ENCODE measurements around the gene C22orf23.

C22orf23 gene

DNA sequence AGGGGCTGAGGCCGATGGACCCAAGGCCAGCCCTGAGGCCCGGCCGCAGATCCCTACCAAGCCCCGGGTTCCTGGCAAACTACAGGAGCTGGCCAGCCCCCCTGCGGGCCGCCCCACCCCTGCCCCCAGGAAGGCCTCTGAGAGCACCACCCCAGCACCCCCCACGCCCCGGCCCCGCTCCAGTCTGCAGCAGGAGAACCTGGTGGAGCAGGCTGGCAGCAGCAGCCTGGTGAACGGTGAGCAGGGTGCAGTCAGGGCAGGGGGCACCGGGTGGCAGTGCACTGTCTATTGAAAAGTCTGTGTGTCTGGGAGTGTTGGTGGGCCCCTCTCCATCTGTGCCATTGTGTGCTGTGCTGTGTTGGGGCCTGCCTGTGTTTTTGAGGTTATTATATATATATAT lies 31.2 kb downstream of the C22orf23 start:
- DNase-seq = no peak

DNA sequence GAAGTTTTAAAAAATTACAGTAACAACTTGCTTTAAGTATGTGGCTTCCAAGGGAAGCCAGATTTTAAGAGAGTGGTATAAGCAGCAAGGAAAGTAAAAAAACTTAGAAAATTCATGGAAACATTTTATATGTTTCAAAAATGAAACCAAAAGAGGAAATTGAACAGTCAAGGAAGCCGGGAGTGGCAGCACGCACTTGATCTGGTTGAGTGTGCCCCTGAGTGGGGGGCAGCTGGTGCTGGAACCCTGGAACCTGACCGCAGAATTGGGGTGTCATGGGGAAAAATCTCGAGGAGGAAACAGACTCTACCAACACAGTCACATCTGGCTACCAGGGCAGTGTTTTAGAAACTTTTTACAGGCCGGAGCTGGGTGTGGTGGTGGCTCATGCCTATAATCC lies 33.3 kb downstream of the C22orf23 start:
- DNase-seq = no peak

DNA sequence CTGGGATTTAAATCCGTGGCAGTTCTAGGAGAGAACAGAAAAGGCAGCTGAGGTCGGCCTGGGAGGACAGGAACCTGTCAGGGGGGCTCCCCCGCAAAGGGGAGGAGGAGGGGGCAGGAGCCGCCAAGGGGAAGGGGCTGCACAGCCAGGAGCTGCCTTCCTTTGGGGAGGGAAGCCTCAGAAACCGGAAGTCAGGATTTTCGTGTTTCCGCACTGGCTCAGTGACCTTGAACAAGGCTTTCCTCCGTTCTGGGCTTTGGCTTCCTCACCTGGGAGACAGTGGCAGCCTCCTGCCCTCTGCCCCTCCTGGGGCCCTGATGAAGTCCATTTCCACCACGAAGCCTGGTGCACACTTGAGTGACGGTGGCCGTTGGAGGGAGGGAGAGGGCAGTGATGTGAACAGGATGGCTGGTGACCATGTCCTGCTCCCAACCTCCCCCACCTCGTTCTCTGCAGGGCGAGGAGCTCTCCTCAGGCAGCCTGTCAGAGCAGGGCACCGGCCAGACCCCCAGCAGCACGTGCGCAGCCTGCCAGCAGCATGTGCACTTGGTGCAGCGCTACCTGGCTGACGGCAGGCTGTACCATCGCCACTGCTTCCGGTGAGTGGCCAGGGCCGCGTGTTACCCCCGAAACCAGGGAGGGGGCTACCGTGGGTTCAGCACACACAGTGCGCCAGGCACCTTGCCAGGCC lies 34.7 kb downstream of the C22orf23 start:
- no peak for DNase-seq

DNA sequence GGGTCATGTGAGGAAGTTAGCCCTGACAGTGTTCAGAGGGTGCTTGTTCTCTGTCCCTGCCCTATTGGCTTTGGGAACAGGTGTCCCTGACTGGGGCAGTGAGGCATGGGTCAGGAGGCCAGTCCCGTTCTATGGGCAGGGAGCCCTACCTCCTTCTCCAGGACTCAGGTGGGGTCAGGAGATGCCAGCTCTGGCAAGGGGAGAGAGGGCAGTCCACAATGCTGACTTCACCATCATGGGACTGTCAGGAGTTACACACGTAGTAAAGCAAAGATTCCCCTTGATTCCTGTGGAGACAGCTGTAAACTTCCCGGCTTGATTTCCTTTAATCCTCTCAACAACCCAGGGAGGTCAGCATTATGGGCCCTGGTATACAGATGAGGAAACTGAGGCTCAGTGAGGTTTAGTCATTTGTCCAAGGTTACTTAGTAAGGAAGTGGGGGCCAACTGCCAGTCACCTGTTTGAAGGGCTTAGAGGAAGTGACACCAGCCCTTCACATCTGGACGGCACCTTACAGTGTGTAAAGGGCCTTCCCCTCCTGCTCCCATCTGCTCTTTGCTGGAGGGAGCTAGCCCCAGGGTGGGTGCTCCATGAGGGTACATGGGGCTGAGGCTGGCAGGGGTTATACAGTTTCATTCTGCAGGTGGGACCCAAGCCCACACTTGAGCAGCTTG lies 35.4 kb downstream of the C22orf23 start:
- DNase-seq = no peak

DNA sequence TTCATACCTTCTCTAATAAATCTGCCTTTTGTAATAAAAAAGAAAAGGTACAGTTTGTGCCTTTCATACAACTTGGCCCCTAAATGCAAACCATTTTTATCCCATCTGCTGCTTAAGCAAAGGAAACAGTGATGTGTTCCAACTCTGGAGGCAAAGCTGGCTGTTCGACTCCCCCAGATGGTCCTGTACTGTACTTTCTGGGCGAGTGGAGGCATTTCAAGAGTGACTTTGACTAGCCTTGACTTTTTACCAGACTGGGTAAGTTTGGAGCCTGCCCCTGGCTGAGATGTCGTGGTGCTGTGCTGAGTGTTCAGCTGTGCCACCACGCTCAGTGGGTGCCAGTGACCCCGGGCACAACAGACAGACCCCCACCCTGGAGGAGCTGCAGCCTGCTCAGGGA lies 37.1 kb downstream of the C22orf23 start:
- no peak for DNase-seq

DNA sequence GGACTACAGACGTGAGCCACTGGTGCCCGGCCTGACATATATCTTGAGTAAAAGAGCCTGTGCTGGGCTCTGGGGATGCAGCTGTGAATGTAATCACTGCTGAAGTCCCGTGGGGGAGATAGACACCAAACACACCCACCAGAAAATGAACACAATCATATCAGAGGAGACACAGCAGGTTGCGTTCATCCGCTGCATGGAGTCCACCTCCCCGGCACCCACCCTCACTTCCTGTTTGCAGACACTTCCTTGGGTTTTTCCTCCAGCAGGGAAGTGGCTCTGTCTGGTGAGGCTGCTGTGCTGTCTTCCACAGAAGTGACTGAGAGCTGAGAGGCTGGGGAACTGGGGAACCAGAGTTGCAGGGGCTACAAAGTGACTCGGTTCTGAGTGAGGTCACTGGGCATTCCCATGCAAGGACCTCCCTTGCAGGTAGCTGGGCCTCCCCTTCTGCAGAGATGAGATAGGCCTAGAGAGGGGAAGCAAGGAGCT lies 40.1 kb downstream of the C22orf23 start:
- no peak for DNase-seq

DNA sequence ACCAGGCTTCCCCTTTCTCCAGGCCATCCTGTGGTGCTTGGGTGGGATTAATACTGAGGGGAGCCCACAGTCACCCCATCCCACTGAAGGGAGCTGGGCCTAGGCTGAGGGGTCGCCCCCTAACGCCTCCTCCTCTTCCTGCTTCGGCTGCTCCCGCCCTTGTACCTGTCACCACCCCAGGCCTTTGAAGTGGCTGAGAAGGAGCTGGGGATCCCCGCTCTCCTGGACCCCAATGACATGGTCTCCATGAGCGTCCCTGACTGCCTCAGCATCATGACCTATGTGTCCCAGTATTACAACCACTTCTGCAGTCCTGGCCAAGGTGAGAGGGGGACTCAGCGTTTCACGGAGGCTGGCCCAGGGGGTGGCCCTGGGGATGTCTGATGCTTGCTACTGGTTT lies 41.2 kb downstream of the C22orf23 start:
- DNase-seq = no peak

DNA sequence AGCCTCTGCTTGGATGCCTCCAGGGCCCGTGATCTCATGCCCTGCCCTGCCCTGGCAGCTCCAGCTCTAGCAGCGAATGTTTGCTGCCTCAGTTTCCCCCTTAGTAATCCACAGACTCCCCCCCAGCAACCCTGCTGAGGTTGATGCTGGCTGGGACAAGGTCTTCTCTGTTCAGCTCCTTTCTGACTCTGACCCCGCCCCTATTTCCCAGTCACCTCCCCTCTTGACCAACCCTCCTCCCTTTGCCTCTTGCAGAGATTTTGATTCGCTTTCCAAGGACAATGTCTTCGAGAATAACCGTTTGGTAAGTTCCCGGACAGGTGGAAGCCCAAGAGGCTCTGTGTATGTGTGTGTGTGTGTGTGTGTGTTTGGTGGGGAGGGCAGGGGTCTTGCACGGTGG lies 41.7 kb downstream of the C22orf23 start:
- no peak for DNase-seq

DNA sequence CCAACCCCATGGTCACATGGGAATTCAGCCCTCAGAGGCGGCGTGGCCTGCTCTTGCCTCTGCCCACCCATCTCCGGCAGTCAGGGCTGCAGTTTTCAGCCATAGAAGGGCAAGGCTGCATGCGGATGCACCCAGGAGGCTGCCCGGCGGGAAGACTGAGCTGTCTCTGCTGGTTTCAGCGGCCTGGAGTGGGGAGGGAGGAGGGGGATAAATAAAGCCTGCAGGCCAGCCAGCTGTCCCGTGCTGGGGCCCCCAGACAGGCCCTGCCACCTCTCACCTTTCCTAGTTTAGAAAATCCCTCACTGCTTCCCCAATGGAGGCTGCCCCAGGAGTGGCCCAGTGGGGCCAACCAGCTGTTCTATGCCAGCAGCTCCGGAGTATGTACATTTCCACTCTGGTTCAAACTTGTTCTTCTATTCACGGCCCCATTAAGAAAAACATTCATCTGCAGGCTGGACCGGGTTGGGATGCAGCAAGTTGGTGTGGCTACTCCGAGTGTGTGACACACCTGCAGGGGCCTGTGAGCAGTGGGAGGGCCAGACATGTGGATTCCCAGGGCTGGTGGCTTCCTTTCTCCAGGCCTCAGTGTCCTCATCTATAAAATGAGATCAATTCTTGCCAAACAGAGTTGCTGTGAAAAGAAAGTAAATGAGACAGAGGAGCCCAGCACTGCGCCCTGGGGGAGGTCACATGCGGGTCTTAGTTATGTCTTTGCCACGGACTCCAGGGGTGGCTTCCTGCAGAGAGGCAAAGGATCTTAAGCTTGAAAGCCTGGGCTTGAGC lies 42.3 kb downstream of the C22orf23 start:
- DNase-seq = no peak

DNA sequence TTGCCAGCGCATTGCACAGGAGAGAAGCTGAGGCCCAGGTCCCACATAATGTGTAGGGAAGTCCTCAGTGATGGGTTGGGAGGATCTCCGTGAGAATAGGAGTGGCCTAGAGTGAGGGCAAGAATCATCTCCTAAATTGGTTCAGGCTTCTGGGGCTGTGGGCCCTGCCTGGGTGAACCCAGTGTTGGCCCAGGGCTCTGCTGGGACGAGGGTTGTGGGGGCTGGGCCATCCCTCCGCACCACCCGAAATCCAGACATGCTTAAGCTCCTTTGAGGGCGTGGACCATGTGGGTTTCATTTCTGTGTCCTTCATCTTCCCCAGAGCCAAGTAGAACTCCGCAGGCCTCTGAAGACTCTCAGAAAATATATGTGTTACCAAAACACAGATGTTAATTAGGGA lies 43.6 kb downstream of the C22orf23 start:
- no peak for DNase-seq

DNA sequence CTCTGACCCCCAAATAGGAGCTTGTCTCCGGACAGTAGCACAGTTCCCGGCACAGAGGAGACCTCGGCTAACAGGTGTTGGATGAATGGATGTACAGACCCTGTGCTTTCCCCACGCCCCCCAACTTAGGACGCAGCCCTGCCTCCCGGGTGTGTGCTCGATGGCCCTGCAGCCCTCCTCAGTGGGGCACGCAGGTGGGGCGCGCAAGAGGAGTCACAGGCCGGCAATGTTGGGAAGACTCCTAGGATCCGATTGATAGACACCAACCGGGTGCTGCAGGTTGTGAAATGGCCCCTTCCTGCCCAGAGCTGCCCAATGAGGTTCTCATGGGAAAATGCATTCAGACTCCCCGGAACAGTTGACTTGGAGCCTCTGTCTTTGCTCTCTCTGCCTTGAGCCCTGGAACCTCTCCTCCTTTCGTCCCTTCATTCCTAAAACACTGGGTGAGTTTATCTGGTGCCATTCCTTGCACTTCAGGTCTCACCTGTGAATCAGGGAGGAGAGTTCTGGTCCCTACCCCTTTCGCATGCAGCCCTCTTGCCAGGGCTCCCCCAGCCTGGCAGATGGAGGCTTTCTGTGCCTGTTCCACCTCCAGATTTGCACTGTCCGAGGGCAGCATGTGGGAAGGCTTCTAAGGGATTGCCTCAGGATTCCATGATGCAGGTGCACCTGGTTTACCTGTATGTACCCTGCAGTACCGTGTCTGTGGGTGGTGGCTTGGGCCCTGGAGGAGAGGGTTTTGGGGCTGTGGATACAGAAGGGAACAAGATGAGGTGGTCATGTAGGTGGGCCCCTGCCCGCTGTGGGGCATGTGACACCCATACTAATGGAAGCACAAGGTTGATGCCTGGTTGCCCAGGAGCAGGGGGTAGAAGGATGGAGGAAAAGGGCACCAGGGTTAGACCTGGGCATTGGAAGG lies 46.1 kb downstream of the C22orf23 start:
- no peak for DNase-seq

DNA sequence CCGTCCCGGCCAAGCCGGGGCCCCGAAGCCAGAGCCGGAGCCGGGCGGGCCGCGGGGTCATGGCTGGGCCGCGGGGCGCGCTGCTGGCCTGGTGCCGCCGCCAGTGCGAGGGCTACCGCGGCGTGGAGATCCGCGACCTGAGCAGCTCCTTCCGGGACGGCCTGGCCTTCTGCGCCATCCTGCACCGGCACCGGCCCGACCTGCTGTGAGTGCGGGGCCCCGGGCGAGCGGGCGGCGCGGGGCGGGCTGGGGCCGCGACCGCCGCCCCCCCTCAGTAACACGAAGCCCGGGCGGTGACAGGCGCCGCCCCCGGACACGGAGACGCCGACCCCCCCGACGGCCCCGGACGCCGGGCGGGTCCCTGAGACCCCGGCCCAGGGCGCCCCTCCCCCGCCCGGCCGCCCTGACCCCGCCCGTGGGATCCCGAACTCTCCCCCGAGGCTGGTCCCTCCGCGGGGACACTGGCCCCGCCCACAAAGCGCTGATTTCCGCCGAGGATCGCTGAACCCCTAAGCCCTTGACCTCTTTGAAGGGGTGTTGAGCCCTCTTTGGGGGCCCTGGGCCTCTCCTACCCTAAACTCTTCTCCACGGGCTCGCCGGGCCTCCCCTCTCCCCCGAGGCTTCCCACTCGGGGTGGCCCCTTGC lies 46.9 kb downstream of the C22orf23 start:
- no peak for DNase-seq

DNA sequence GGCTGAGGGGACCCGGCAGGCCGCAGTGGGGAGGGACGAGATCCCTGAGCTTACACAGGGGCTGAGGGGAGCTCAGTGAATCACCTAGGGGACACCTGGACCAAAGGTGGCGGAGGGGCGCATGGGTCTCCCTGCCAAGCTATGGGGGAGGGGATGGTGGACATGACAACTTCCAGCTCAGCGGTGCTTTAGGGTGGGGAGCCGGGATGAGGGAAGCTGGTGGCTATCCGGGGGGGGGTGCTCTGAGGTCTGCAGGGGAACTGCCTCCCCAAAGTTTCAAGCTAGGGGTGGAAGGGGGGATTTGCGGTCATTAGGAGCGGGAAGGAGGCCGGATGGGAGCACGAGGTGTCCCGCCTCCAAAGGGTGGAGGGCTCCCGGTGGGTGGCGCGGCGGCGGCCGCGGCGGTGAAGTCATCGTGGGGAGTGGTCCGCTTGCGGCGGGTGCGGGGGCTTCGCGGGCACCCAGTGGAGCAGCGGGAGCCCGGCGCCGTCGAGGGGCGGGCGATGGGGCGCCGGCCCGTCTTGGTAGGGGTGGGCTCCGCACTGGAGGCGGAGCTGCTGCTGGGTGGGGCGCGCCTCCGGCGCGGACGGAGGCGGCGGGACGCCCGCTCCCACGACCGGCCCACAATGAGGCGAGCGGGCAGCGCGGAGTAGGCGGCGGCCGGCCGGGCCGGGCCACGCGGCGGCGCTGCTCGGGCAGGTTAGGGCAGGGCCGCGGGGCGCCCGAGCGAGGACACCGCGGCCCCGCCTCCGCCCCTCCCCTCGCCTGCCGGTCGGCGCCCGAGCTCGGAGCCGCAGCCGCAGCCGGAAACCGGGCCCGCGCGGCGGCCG lies 47.7 kb downstream of the C22orf23 start, which contains the start of gene MICALL1:
Gene MICALL1 (plus strand): TSS at position 764 of the 830 bp plus-strand sequence. CDS start 126 bp downstream, outside the sequence.
- DNase-seq = no peak

DNA sequence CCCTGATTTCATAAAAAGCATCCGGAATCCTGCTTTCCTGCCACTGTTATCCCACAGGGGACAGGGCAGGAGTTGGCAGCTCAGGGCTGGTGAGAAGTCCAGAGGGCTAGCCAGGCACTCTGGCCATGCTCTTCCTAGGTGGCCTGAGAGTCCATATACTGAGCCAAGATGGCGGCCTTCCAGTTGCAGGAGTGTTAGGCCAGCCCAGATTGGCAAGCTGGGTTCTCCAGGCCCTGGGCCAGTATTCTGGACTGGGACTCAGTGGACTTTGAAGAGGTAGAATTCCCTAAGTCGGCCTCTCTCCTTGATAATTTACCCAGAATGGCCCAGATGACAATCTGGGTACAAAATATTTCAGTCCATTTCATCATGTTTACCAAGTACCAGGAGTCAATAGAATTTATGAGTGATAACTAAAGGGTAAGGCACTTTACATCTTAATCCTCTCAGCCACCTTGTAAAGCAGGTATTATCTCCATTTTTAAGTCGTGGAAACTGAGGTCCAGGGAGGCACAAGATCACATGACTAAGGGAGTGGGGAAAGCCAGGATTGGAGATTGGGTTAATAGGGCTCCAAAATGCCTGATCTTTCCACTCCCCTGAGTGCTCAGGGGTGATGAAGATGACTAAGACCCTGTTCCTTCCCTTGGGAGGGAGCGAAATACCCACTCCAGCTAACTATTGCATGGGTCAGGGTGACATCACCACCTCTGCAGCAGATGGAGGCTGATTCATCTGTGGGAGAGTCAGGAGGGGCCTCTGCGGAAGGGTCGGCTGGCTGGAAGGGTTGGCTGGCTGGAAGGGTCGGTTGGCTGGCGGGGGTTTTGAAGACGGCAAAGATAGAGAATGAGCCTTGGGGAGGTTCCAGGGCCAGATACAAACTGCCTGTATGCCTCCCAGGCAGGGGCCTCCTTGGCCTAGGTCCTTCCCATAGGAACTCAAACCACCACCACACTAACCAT lies 48.5 kb downstream of the C22orf23 start:
- no peak for DNase-seq

DNA sequence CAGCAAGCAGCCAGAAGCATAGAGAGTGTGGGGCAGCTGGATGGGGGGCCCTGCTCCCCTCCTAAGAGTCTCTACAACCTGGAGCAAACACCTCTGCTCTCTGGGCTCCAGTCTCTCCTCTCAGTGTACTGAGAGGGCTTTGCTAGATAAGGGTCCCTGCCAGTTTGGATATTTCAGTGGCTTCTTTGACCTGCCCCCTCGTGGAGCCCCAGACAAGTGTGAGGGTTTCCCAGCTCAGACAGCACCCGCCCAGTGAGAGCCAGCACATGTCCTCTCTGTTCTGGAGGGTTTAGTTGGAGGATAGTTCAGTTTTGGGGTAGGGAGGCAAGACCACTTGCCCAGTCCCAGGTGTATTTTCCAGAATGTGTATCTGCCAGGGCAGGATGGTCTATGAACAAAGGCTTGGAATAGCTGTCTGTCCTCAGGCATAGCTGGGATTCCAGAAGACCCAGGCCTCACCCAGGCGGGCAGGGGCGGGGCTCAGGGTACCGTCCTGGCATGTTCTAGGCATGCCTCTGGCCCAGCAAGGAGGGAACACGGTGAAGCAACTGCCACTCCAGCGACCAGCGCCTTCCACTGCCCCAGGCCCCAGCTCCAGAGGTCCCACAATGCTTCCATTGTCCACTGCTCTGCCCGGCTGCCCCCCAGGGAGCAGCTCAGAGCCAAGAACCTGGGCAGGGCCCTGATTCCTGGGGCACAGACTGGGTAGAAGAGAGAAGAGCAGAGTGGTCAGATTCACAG lies 54.8 kb downstream of the C22orf23 start:
- no peak for DNase-seq

DNA sequence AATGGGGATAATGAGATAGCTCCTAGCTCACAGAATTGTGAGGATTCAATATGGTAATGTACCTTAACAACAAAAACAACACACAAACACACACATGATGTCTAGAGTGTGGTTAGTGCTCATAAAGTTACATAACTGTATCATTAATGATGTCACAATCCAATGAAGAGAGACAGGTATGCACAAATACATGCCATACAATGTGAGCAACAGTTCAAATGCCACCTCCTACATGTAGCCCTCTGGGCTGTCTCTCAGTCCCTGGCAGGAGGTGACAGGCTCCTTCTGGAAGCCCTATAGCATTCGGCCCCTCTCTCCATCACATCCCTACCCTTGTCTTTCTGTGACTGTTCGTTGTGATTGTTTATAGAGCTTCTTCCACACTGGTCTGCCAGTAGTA lies 55.6 kb downstream of the C22orf23 start:
- no peak for DNase-seq

DNA sequence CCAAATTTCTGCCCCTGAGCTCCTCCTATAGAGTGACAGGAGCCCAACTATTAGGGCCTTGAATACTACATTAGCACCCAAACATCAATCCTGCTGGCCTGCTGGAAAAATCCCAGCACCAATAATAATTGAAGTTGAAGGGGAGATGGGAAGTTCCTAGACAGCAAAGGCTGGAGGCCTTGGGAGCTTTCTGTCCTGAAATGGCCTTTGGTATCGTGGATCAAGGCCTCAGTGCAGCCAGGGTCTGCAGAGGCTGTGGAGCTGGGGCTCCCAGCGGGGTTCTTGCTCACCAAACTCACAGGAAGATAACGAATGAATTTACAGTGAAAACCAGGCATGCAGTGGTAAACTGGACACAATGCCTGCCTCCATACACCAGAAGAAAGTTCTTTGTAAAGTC lies 56.5 kb downstream of the C22orf23 start:
- DNase-seq = no peak

DNA sequence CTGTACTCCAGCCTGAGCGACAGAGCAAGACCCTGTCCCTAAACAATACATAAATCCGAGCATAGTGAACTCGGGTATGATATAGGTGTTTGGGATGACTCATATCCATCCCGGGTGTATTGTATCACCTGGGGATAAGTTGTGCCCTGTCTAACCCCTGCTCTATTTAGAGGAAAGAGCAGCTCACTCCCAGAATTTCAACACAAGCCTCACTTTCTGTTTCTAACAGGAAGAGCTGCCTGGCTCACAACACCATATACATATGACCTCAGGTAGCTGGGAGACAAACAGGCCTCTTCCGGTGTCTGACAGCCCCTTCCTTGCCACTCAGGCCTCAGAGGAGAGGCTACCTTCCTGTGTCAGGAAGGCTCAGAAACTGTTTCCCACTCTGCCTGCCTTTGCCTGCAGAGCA lies 57.2 kb downstream of the C22orf23 start:
- DNase-seq = no peak

All from DMS79 (cell line).